Mesenchymal stem cell (in vitro differentiated cells and primary cell): ENCODE measurements around the gene TMEM238.

Experiments used
- DNase-seq: peaks from one replicate; pipeline ENCODE4 v3.0.0-alpha.2; 2013
- H2AFZ ChIP-seq: one replicate; pipeline ENCODE4 v1.6.1; 2013; ENCODE audit warnings: low read depth, mild to moderate bottlenecking, control low read depth, inconsistent platforms, low read length, moderate library complexity
- H2AK5ac ChIP-seq: 2 replicates; pipeline ENCODE4 v1.6.1; 2013; ENCODE audit warnings: low read length, moderate library complexity, mild to moderate bottlenecking, inconsistent platforms; ENCODE audit not compliant: severe bottlenecking
- H2BK120ac ChIP-seq: one replicate; pipeline ENCODE4 v1.6.1; 2013; ENCODE audit warnings: low read depth, mild to moderate bottlenecking, inconsistent platforms, low read length, moderate library complexity
- H2BK12ac ChIP-seq, 2 experiments: one replicate each; pipeline ENCODE4 v1.6.1; 2013; ENCODE audit warnings: inconsistent platforms in 2 of 2, low read length in 2 of 2, mild to moderate bottlenecking in 2 of 2, moderate library complexity in 2 of 2, control low read depth in 1 of 2
- H2BK15ac ChIP-seq: one replicate; pipeline ENCODE4 v1.6.1; 2013; ENCODE audit warnings: mild to moderate bottlenecking, low read depth, inconsistent platforms; ENCODE audit not compliant: poor library complexity, severe bottlenecking
- H2BK5ac ChIP-seq: 2 replicates; pipeline ENCODE4 v1.6.1; 2013; ENCODE audit warnings: low read depth, mild to moderate bottlenecking, low read length, control low read depth, inconsistent platforms; ENCODE audit not compliant: poor library complexity, severe bottlenecking
- H3K14ac ChIP-seq, 2 experiments: one replicate each; pipeline ENCODE4 v1.6.1; 2013; ENCODE audit warnings: inconsistent platforms in 2 of 2, low read length in 2 of 2, control low read depth in 1 of 2, mild to moderate bottlenecking in 1 of 2, moderate library complexity in 1 of 2
- H3K18ac ChIP-seq, 2 experiments: one replicate each; pipeline ENCODE4 v1.6.1; 2013; ENCODE audit warnings: inconsistent platforms in 2 of 2, low read length in 2 of 2, control low read depth in 1 of 2, low read depth in 1 of 2, mild to moderate bottlenecking in 1 of 2
- H3K23ac ChIP-seq, 2 experiments: one replicate each; pipeline ENCODE4 v1.6.1; 2013; ENCODE audit warnings: inconsistent platforms in 2 of 2, low read length in 2 of 2, mild to moderate bottlenecking in 2 of 2, moderate library complexity in 2 of 2, control low read depth in 1 of 2
- H3K27ac ChIP-seq: 2 replicates; pipeline ENCODE4 v1.5.1; 2013; ENCODE audit warnings: mild to moderate bottlenecking, moderate library complexity, low read length, control low read depth, inconsistent platforms; ENCODE audit not compliant: poor library complexity, severe bottlenecking
- H3K27me3 ChIP-seq, 2 experiments: 2 replicates each; pipeline versions ENCODE4 v1.6.1 to v1.7.0; 2013; ENCODE audit warnings: low read length in 2 of 2, mild to moderate bottlenecking in 2 of 2, moderate library complexity in 2 of 2, control low read depth in 1 of 2, inconsistent platforms in 1 of 2; ENCODE audit not compliant: control insufficient read depth in 1 of 2, insufficient read depth in 1 of 2
- H3K36me3 ChIP-seq, 2 experiments: 2 replicates each; pipeline versions ENCODE4 v1.6.1 to v1.7.0; 2013; ENCODE audit warnings: low read length in 2 of 2, control low read depth in 1 of 2, inconsistent platforms in 1 of 2, low read depth in 1 of 2, mild to moderate bottlenecking in 1 of 2; ENCODE audit not compliant: insufficient read depth in 2 of 2, control insufficient read depth in 1 of 2
- H3K4ac ChIP-seq, 2 experiments: one replicate each; pipeline ENCODE4 v1.6.1; 2013; ENCODE audit warnings: inconsistent platforms in 2 of 2, low read length in 2 of 2, mild to moderate bottlenecking in 2 of 2, moderate library complexity in 2 of 2, control low read depth in 1 of 2, low read depth in 1 of 2
- H3K4me1 ChIP-seq: 2 replicates; pipeline ENCODE4 v1.6.1; 2013; ENCODE audit warnings: low read depth, low read length, control low read depth; ENCODE audit not compliant: control insufficient read depth, insufficient read depth
- H3K4me2 ChIP-seq: 2 replicates; pipeline ENCODE4 v1.6.1; 2013; ENCODE audit warnings: low read length, mild to moderate bottlenecking, inconsistent platforms; ENCODE audit not compliant: poor library complexity, severe bottlenecking
- H3K4me3 ChIP-seq, 2 experiments: 2 replicates each; pipeline versions ENCODE4 v1.5.1 to v1.7.0; 2013; ENCODE audit warnings: low read length in 2 of 2, mild to moderate bottlenecking in 2 of 2, control low read depth in 1 of 2, low read depth in 1 of 2; ENCODE audit not compliant: insufficient read depth in 1 of 2
- H3K79me1 ChIP-seq: replicated peaks from 2 replicates; pipeline ENCODE4 v1.6.1; 2013; ENCODE audit warnings: mild to moderate bottlenecking, control low read depth, low read length, inconsistent platforms; ENCODE audit not compliant: poor library complexity, severe bottlenecking
- H3K9ac ChIP-seq: 2 replicates; pipeline ENCODE4 v1.7.0; 2013; ENCODE audit warnings: mild to moderate bottlenecking, low read length, moderate library complexity
- H3K9me3 ChIP-seq: 2 replicates; pipeline ENCODE4 v1.7.0; 2013; ENCODE audit warnings: mild to moderate bottlenecking, low read length; ENCODE audit not compliant: control insufficient read depth
- H4K8ac ChIP-seq: one replicate; pipeline ENCODE4 v1.6.1; 2013; ENCODE audit warnings: inconsistent platforms, mild to moderate bottlenecking, low read length, moderate library complexity
- H4K91ac ChIP-seq: one replicate; pipeline ENCODE4 v1.6.1; 2013; ENCODE audit warnings: mild to moderate bottlenecking, low read length, inconsistent platforms
- WGBS: methylation state at CpG from one replicate; pipeline ENCODE4 v1.1.7; 2013; ENCODE audit warnings: mixed read lengths; 5-methylcytosine and 5-hydroxymethylcytosine counted together

The TMEM238 gene

GRCh38 chr19:55347442-55348009 lies 36.6 kb downstream of the TMEM238 start:
- DNase-seq: no peak
- peaks cover 14 to 55% of the 10 kb centered on the region in 2 experiments for H3K36me3 ChIP-seq
- H2AK5ac ChIP-seq: no peak overlapping the region
- H2BK5ac ChIP-seq: no peak overlapping the region
- no peak overlapping the region for H3K14ac ChIP-seq
- H2AFZ ChIP-seq: no peak overlapping the region
- no peak overlapping the region for H3K9ac ChIP-seq
- peak overlapping the region; percentile 27 for H4K91ac ChIP-seq
- no peak overlapping the region for H2BK15ac ChIP-seq
- H3K18ac ChIP-seq: no peak overlapping the region
- peaks cover 30% of the 10 kb centered on the region for H3K4me1 ChIP-seq
- 89% methylated on average over 7 of the region's 10 CpGs for WGBS
- H3K23ac ChIP-seq: no peak overlapping the region
- H2BK12ac ChIP-seq: no peak overlapping the region
- H3K4me3 ChIP-seq: no peak overlapping the region
- H3K4ac ChIP-seq: no peak overlapping the region
- H2BK120ac ChIP-seq: no peak overlapping the region
- H4K8ac ChIP-seq: no peak overlapping the region
- no peaks in the 10 kb centered on the region for H3K79me1 ChIP-seq
- no peak overlapping the region for H3K4me2 ChIP-seq
- H3K9me3 ChIP-seq: no peaks in the 10 kb centered on the region
- no peak overlapping the region for H3K27ac ChIP-seq
- peaks cover 13 to 23% of the 10 kb centered on the region in 2 experiments for H3K27me3 ChIP-seq

- Histone ChIP-seq H3K4ac (no peak overlapping the region), H3K23ac (no peak overlapping the region), H3K36me3 (peaks cover 16 to 61% of the 10 kb centered on the region in 2 experiments), H2BK12ac (no peak overlapping the region), H3K9me3 (no peaks in the 10 kb centered on the region), H4K8ac (no peak overlapping the region), H2BK5ac (no peak overlapping the region), H3K18ac (no peak overlapping the region), H3K14ac (no peak overlapping the region), H3K4me1 (peaks cover 35% of the 10 kb centered on the region), H3K9ac (peak overlapping the region; percentile 38), H2AK5ac (no peak overlapping the region), H2BK15ac (no peak overlapping the region), H2AFZ (no peak overlapping the region), H3K27ac (no peak overlapping the region), H3K27me3 (peaks cover 7 to 17% of the 10 kb centered on the region in 2 experiments), H3K4me2 (no peak overlapping the region), H2BK120ac (no peak overlapping the region), H3K4me3 (no peak overlapping the region), H4K91ac (no peak overlapping the region), H3K79me1 (peaks cover 1% of the 10 kb centered on the region)
- WGBS: 96% methylated on average over 39 of the region's 41 CpGs
- no peak for DNase-seq
Observed at GRCh38 chr19:55346725-55347441, 37.2 kb downstream of the TMEM238 start.

GRCh38 chr19:55345818-55346724 lies 38.0 kb downstream of the TMEM238 start:
- H3K23ac ChIP-seq: no peak overlapping the region
- H4K8ac ChIP-seq: peak overlapping the region; percentile 15
- DNase-seq: no peak
- no peak overlapping the region for H3K27ac ChIP-seq
- H2AFZ ChIP-seq: no peak overlapping the region
- no peak overlapping the region for H3K4me2 ChIP-seq
- H3K9me3 ChIP-seq: no peaks in the 10 kb centered on the region
- H2BK12ac ChIP-seq: no peak overlapping the region
- H3K14ac ChIP-seq: no peak overlapping the region
- no peak overlapping the region for H2AK5ac ChIP-seq
- H3K4me3 ChIP-seq: peak overlapping the region in 1 of 2 experiments; percentile 51
- H3K4me1 ChIP-seq: peaks cover 39% of the 10 kb centered on the region
- peak overlapping the region; percentile 40 for H4K91ac ChIP-seq
- no peak overlapping the region for H2BK120ac ChIP-seq
- peaks cover 7% of the 10 kb centered on the region for H3K79me1 ChIP-seq
- WGBS: 94% methylated on average over 43 of the region's 43 CpGs
- peak overlapping the region; percentile 38 for H3K9ac ChIP-seq
- H3K27me3 ChIP-seq: peaks cover 0 to 9% of the 10 kb centered on the region in 2 experiments
- H3K18ac ChIP-seq: no peak overlapping the region
- H3K4ac ChIP-seq: no peak overlapping the region
- H2BK5ac ChIP-seq: no peak overlapping the region
- H3K36me3 ChIP-seq: peaks cover 16 to 66% of the 10 kb centered on the region in 2 experiments
- H2BK15ac ChIP-seq: no peak overlapping the region
